Hindlimb muscle (tissue), 1 donor: ENCODE measurements around the gene GPT2. TPM values are rescaled to one million over a fixed set of nuclear protein-coding genes. Genes with fewer than 3 reads are reported as not detected.

ENCODE experiments used
- DNase-seq: peaks from one replicate; pipeline ENCODE4 v3.0.0-alpha.2; 2013
- polyA plus RNA-seq: library from polyadenylated mRNA; unstranded; fragments of 120-200 nt; gene quantifications from one replicate; pipeline ENCODE4 v1.2.1, GENCODE V29; 2013; ENCODE audit not compliant: insufficient read length

Gene GPT2
- polyA plus RNA-seq, 1 donor: 37.1 TPM

DNA sequence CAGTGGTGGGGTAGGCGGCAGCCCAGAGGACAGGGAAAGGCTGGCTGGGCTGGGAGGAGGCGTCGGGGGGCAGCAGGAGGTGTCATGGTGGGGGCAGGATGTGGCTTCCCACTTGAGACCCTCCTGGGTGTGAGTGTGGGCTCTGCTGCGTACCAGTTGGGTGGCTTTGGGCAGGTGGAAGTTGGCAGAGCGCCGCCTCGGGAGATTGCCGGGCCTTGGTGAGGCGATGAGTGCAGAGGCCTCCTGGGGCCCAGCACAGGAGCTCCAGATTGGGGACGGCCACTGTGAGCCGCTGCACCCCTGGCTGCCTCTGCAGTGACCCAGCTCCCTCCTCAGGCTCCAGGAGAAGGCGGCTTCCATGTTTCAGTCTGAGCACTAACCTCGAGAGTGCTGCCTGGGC, 13.8 kb downstream of the GPT2 start:
- no peak for DNase-seq

DNA sequence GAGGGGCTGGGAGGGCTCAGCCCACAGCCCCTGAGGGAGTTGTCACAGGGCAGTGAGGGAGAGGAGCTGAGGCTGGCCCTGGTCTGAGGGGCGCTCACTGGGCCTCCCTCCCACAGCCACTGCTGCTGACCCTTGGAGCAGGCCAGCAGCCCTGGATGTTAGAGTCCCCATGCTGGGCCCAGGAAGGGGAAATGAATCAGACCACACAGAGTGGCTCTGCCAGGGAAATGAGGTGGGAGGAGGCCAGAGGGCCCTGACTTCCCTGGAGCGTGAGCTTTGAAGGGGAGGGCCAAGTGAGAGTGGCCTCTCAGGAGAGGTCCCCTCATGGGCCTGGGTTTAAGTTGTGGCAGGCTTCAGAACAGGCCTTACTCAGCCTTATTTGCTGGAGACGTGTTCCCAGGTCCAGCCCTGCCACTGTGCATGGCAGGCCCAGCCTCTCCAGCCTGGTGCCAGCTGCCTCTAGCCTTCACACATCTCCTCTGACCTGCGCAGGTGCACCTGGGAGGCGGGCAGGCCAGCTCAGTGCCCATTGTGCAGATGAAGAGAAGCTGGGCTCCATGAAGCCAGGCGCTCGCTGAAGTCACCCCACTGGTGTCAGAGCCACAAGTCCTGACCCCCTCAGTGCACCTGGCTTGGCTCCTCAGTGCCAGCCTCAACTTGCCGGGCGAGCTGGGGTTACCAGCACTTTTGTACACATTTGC, 15.4 kb downstream of the GPT2 start:
- DNase-seq: no peak

DNA sequence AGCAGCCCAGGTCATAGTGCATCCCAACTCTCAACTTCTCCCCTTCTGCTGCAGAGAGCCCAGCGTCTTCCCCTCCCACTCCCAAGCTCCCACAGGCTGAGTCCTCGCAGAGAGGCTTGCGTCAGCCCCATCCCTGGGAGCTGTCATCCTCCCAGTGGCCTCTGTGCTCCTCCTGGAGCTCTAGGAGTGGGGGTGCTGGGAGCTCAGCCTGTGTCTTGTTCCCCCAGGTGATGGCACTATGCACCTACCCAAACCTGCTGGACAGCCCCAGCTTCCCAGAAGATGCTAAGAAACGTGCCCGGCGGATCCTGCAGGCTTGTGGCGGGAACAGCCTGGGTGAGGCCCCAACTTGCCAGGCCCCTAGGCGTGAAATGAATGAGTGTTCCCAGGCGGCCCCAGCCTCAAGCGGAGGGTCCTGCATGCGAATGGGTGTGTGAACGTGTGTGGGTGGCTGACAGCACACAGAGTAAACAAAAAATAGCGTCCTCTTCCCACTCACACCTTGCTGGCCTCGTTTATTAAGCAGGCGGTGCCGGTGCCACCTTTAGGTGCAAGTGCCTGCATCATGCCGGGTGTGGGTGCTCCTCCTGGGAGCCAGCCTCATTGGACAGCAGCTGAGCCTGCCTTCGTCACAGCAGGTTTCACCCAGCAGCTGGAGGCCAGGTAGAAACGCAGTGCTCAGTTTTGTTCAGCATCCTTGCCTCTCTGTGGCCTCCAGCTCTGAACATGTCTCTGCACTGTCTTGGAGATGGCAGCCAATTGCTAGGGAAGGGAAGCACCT, 16.5 kb downstream of the GPT2 start:
- DNase-seq: no peak

DNA sequence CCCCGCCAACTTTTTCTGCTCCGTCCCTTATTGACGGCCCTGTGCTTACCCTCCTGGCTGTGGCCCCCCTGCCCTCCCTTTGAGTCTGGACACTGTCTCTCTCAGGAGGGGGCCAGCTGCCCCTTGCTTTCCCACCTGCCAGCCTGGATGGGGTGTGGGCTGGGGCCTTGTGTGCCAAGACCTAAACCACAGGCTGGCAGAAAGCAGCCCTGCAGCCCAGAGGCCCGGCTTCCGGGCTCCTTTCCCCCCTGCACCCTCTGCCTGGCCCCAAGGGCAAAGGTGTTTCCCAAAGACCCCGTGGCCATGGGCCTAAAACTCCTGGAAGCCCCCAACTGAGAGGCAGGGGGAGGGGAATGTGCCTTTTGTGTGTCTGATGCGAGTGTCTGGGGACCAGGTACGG, 17.5 kb downstream of the GPT2 start:
- no peak for DNase-seq

DNA sequence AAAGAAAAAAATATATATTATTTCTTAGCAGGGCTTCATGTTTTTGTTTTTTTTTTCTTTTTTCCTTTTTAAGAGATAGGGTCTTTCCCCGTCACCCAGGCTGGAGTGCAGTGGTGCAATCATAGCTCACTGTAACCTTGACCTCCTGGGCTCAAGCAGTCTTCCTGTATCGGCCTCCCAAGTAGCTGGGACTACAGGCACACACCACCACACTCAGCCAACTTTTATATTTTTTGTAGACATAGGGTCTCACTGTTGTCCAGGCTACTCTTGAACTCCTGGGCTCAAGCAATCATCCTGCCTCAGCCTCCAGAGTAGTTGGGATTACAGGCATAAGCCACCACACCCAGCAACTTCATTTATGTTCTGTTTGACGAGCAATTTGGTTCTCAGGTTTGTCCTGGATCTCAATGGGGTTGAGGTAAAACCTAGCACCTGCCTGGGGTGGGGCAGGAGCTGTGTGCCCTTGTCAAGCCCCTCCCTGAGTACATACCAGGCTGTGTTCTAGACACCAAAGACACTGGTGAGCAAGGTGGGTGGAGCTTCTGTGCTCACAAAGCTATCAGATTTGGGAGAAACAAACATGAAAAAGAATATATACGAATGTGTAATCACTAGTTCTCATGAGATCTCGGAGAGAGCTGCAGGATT, 19.2 kb downstream of the GPT2 start:
- no peak for DNase-seq

DNA sequence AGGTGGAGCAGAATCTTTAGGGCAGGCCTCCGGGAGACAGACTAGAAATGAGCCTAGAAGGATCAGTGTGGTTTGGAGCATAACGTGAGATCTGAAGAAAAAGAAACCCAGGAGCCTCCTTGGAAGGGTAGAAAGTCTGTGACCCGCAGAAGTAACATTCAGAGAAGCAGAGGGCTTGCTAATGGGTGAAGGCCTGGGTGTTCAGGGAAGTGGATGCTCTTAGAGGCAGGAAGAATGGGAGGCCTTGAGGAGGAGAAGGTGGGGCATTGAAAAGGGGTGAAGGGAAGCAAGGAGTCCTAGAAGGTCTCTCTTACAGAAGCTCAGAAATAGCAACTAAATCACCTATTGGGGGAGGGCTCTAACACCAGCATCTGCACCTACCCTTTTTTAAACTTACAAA, 20.3 kb downstream of the GPT2 start:
- DNase-seq: no peak

DNA sequence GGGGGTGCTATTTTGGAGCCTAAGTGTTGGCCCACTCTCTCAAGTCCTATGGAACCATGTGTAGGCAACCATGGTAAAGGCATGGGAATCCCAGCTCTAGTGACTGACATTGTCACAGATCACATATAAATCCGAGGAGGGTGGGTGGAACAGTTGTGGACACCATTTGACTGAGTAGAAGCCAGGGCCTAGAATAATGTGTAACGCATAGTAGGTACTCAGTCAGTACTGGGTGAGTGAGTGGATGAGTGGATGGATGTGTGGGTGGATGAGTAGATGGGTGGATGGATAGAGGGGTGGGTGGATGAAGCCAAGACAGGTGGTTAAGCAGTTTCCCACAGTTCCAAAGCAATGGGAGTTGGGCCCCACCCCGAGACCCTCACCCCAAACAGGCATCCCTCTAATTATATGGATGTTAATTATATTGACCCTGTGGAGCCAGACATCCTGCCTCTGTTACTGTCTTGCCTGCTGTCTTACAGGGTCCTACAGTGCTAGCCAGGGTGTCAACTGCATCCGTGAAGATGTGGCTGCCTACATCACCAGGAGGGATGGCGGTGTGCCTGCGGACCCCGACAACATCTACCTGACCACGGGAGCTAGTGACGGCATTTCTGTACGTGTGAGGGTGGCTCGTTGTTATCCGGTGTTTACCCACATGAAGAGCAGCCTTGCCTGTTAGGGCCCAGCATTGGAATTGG, 22.3 kb downstream of the GPT2 start:
- no peak for DNase-seq

DNA sequence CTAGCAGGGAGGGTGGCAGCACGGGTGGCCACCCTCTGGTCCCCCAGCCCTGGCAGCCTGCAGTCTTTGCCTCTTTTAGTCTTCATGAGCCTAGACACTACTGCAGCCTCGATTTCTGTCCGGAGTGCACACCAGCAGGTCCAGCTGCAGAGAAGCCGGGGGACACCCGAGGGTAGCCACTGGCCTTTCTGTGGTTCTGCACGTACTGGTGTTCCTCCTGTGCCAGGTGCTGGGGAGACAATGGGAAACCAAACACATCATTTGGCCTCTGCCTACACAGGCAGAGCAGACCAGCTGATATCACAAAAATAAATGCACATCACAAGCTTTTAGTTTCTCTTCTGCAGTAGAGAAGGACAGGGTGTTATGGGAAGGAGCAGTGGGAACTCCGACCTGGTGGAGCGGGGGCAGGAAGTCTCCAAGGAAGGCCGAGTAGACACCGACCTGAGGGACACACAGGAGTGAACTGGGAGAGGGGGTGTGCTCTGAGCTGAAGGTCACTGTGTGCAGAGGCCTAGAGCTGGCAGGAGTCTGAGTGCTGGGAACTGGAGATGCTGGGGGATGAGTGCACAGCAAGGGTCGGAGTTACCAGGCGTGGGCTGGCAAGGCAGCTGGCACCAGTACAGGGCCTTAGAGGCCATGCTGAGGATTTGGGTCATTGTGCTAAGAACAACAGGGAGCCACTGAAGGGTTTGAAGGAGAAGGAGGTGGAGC, 23.1 kb downstream of the GPT2 start:
- DNase-seq: no peak

DNA sequence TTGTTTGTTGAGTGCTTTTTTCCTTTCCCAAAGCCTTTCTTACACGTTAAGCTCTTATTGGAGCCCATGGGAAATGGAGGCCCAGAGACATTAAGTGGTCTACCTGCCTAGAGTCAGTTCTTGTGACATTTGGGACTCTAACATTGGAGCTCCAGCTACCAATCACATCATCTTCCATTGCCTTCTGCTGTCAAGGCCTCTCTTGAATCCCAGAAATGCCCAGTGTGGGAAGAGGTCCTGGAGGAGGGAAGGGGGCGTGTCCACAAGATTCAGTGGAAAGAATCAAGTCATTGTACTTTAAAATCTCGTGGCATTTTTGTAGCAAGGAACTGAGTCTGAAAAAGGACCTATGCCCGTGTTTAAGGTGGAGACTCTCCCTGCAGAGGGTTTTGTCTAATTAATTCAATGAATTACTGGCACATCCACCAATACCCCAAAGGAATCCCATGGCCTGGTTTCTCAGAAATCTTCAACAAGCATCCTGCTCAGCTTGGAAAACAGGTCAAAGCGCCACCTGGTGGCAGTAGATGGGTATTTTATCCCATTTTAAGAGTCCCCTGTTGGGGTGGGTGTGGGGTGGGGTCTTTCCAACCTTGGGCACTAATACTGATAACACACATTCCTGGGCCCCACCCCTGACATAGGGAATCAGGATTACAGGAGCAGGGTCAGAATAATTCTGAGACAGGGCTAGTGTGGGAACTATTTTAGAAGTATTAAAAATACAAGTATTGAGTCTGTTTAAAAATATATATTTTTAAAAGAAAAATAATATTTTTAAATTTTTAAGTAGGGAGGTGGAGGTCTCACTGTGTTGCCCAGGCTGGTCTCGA, 24.6 kb downstream of the GPT2 start:
- peak; percentile 49 for DNase-seq

DNA sequence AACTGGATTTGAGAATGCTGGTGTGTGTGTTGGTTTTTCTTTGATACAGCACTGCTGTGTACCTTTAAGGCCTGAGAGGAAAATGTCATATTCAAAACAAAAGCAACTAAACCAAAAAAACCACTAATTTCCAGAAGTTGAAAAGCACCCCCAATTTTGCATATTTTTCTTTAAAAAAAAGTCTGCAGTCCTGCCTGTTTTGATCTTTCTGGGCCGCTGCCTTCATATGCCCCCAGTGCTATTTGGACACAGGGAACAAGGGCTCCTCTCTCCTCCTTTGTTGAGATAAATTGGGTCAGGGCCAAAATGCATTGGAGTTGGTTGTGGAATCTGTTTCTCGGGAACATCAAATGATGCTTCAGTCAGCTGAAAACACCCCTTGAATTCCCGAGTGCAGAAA, 26.9 kb downstream of the GPT2 start:
- DNase-seq: no peak

DNA sequence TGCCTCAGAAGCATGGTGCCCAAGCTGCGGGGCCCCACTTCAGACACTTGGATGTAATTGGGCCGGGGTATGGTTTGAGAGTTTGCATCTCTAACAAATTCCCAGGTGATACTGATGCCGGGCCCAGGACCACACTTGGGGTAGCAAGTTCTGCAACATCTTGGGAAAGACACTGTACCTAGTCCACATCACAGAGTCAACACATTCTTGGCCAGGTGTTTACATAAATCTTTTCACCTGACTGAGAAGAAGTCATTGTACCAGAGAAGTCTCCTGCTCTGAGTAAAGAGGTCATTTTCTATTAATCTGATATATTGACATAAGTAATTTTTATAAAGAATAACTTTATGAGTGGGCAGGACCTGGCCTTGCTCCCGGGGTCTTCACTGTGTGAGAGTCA, 27.5 kb downstream of the GPT2 start:
- no peak for DNase-seq

DNA sequence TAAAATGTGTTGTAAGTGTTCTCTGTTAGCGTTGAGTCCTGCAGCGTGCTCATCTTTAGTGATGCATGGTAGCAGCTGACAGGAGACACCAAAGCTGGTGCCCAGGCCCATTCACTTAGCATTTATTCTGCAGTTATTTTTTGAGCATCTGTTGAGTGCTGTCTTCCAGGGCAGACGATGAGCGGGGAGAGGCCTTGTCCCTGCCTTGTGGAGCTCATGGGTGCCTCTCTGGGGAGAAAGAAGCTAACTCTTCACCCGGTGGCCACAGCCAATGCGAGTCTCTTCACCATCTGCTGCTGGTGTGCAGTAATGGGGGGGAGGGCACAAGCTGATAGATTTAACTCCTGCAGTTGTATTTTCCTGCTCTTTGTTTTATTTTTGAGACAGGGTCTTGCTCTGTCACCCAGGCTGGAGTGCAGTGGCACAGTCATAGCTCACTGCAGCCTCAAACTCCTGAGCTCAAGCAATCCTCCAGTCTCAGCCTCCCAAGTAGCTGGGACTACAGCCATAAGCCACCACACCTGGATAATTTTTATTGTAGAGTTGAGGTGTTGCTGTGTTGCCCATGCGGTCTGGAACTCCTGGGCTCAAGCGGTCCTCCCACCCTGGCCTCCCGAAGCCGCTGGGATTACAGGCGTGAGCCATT, 30.5 kb downstream of the GPT2 start:
- no peak for DNase-seq

DNA sequence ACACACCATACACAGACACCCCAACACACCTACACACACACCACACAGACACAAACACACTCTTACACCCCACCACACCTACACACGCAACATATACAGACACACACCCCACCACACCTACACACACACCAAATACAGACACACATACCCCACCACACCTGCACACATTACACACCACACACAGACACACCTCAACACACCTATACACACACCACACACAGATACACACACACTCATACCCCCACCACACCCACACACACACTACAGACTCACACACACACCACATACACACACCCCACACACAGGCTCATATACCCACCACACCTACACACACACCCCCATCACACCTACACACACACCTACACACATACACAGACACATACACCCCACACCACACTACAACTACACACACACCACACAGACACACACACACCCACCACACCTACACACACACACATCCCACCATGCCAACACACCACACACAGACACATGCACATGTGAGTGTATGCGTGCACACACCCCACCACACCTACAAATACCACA, 31.4 kb downstream of the GPT2 start:
- no peak for DNase-seq

DNA sequence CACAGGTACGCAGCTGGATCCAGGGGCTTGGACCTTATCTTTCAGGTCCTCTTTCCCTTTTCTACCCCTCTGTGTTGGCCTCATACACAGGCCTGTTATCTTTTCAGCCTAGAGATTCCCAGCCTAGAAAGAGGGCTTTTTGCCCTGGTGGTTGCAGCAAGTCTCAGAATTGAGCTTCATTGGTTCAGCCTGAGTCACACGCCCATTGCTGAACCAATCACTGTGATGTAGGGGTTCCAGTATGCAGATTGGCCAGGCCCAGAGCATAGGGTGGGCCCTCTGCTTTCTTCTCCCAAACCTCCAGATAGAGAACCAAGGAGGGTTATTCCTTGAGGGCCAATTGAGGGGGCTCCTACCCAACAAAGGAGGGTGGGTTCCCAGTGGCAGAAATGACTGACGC, 32.8 kb downstream of the GPT2 start:
- no peak for DNase-seq

DNA sequence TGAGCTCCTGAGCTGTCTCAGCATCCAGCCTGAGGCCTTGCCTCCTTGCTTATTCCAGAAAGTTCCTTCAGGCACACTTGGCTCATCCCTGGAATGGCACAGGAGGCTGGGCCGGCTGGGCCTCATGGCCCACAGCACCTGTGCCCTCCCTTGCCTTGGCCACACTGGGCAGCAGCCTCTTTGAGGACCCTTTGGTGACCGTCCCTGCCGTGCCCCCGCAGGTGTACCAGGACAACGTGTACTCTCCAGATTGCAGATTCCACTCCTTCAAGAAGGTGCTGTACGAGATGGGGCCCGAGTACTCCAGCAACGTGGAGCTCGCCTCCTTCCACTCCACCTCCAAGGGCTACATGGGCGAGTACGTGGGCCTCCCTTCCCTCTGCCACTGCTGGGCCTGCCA, 34.2 kb downstream of the GPT2 start:
- DNase-seq: no peak

DNA sequence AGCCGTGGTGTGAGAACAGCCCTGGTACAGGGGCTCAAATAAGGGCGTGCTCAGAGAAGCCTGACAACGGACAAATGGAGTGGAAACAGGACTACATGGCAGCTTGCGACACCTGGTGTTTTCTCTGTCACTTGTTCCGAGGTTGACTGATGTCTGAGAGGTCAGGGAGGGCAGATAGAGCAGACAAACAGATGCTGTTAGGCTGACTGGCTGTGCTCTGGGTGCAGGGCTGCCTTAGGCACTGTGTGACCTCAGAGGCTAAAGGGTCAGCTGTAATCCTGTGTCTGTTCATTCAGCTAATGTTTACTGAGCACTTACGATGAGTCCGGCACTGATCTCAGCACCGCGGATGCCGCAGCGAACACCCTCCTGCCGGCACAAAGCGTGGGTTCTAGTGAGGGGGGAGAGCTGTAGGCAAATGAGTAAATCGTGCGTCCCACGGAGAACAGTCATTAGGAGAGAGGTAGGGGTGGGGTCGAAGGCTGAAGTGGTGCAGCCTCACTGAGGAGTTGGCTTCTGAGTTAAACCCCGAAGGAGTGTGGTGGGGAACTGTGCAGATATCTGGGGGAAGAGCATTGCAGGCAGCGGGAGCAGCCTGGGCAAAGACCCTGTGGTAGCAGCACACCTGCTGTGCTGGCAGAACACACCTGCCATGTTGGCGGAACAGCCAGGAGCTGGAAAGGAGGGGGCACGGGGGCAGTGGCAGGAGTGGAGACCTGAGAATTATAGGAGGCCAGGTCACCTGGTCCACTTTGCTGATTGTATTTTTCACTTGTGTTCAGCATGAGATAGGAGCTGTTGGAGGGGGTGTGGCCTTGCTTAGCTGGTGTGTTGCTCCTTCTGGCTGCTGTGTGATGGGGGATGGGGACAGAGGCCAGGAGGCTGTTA, 35.0 kb downstream of the GPT2 start:
- DNase-seq: no peak

DNA sequence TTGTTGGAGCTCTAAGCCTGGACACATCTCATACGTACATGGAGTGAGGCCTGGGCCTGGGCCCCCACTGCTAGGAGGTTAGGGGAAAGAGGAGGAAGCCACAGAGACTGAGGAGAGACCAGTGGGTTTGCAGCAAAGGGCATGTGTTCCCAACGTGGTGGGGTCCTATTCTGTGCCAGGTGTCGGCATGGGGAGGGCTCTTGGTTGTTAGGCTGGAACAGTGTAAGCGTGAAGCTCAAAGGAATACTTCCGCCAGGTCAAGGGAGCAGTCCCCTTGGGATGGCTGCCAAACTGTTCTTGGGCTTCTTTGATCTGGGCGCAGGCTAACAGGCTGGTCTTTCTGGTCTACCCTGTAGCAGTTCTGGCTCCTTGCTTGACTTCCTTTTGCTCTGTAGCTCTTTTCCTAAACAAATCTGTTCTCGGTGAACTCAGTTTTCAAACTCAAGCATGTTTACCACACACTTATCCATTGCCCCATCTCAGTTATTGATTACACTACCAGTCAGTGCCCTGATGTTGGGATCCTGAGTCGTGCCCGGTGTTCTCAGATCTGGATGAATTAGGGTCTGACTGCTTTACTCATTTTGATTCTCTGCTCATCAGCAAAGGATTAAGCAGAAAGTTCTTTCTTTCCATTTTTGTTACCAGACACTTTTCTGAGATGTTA, 36.4 kb downstream of the GPT2 start:
- no peak for DNase-seq

DNA sequence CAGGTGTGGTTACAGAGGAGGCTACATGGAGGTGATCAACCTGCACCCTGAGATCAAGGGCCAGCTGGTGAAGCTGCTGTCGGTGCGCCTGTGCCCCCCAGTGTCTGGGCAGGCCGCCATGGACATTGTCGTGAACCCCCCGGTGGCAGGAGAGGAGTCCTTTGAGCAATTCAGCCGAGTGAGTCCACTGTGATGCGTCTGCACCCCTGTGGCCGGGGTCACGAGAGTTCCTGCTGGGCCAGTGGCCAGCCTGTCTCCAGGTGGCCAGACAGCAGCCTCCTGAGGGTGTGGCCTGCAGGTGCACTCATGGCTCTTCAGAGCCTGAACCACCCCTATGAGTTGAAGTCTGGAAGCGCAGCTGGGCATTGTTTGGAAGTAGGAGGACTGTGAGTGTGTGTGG, 38.1 kb downstream of the GPT2 start:
- DNase-seq: no peak
